WTC11 (cell line): Measurements from ENCODE around the gene ATXN2L. TPM values are rescaled to one million over a fixed set of nuclear protein-coding genes. Genes with fewer than 3 reads are reported as not detected.
A peak's percentile ranks its signal among the peaks of the same experiment; 100 is the strongest.

ENCODE experiments used
- ATF1 ChIP-seq: sonication (generic); formaldehyde crosslinking; IDR thresholded peaks from 2 replicates; pipeline ENCODE4 v1.8.1; 2023; ENCODE audit warnings: mild to moderate bottlenecking, moderate library complexity, missing genetic modification reagents
- CREM ChIP-seq: sonication (generic); formaldehyde crosslinking; IDR thresholded peaks from 2 replicates; pipeline ENCODE4 v1.8.1; 2022; ENCODE audit warnings: mild to moderate bottlenecking, missing genetic modification reagents, moderate library complexity
- EMX1 ChIP-seq: fragments of 250-450 bp; sonication (Bioruptor Pico); IDR thresholded peaks from 2 replicates; pipeline ENCODE4 v1.8.0; 2021; ENCODE audit warnings: mild to moderate bottlenecking
- FOXK1 ChIP-seq: sonication (generic); formaldehyde crosslinking; IDR thresholded peaks from 2 replicates; pipeline ENCODE4 v1.8.0; 2022; ENCODE audit warnings: mild to moderate bottlenecking, moderate library complexity, missing genetic modification reagents
- FOXP1 ChIP-seq: sonication (generic); formaldehyde crosslinking; IDR thresholded peaks from 2 replicates; pipeline ENCODE4 v1.8.0; 2022; ENCODE audit warnings: missing genetic modification reagents, mild to moderate bottlenecking, moderate library complexity, borderline replicate concordance
- GABPB1 ChIP-seq: sonication (generic); formaldehyde crosslinking; IDR thresholded peaks from 2 replicates; pipeline ENCODE4 v1.8.1; 2023; ENCODE audit warnings: mild to moderate bottlenecking, missing genetic modification reagents
- GTF2I ChIP-seq: fragments of 250-450 bp; sonication (Bioruptor Pico); conservative IDR thresholded peaks from 2 replicates; pipeline ENCODE4 v1.4.0; 2021; ENCODE audit warnings: mild to moderate bottlenecking
- IRF2 ChIP-seq: sonication (generic); formaldehyde crosslinking; IDR thresholded peaks from 2 replicates; pipeline ENCODE4 v1.8.0; 2022; ENCODE audit warnings: low read depth, missing genetic modification reagents, borderline replicate concordance
- KAT7 ChIP-seq: sonication (generic); formaldehyde crosslinking; IDR thresholded peaks from 2 replicates; pipeline ENCODE4 v1.8.1; 2023; ENCODE audit warnings: missing genetic modification reagents, mild to moderate bottlenecking, borderline replicate concordance
- NFYB ChIP-seq: sonication (generic); formaldehyde crosslinking; conservative IDR thresholded peaks from 2 replicates; pipeline ENCODE4 v1.8.0; 2022; ENCODE audit warnings: low read depth, missing genetic modification reagents
- NR3C1 ChIP-seq: sonication (generic); formaldehyde crosslinking; conservative IDR thresholded peaks from 2 replicates; pipeline ENCODE4 v1.8.1; 2023; ENCODE audit warnings: low read depth, mild to moderate bottlenecking, missing genetic modification reagents
- PRRX2 ChIP-seq: fragments of 250-450 bp; sonication (Bioruptor Pico); IDR thresholded peaks from 2 replicates; pipeline ENCODE4 v1.8.0; 2021; ENCODE audit warnings: mild to moderate bottlenecking
- RELA ChIP-seq: sonication (generic); formaldehyde crosslinking; IDR thresholded peaks from 2 replicates; pipeline ENCODE4 v1.8.1; 2022; ENCODE audit warnings: missing genetic modification reagents, mild to moderate bottlenecking, borderline replicate concordance
- RORB ChIP-seq: fragments of 250-450 bp; sonication (Bioruptor Pico); IDR thresholded peaks from 2 replicates; pipeline ENCODE4 v1.9.0; 2021; ENCODE audit warnings: mild to moderate bottlenecking
- SMAD4 ChIP-seq: sonication (generic); formaldehyde crosslinking; IDR thresholded peaks from 2 replicates; pipeline ENCODE4 v1.8.0; 2022; ENCODE audit warnings: mild to moderate bottlenecking, missing genetic modification reagents
- SOX15 ChIP-seq: fragments of 250-450 bp; sonication (Bioruptor Pico); IDR thresholded peaks from 2 replicates; pipeline ENCODE4 v1.9.0; 2021; ENCODE audit warnings: mild to moderate bottlenecking
- TCF7 ChIP-seq: sonication (generic); formaldehyde crosslinking; IDR thresholded peaks from 2 replicates; pipeline ENCODE4 v1.8.0; 2022; ENCODE audit warnings: mild to moderate bottlenecking, low read depth, missing genetic modification reagents, moderate library complexity
- ZBTB21 ChIP-seq: sonication (generic); formaldehyde crosslinking; IDR thresholded peaks from 2 replicates; pipeline ENCODE4 v1.8.1; 2023; ENCODE audit warnings: mild to moderate bottlenecking, missing genetic modification reagents, borderline replicate concordance
- ZNF121 ChIP-seq: sonication (generic); formaldehyde crosslinking; IDR thresholded peaks from 2 replicates; pipeline ENCODE4 v1.8.0; 2023; ENCODE audit warnings: missing genetic modification reagents
- ZNF138 ChIP-seq: sonication (generic); formaldehyde crosslinking; conservative IDR thresholded peaks from 2 replicates; pipeline ENCODE4 v1.8.1; 2022; ENCODE audit warnings: mild to moderate bottlenecking, moderate library complexity, missing genetic modification reagents
- ZNF219 ChIP-seq: sonication (generic); formaldehyde crosslinking; IDR thresholded peaks from 2 replicates; pipeline ENCODE4 v1.8.0; 2023; ENCODE audit warnings: missing genetic modification reagents, mild to moderate bottlenecking, borderline replicate concordance
- ZNF317 ChIP-seq: sonication (generic); formaldehyde crosslinking; IDR thresholded peaks from 2 replicates; pipeline ENCODE4 v1.8.1; 2023; ENCODE audit warnings: low read depth, mild to moderate bottlenecking, moderate library complexity, missing genetic modification reagents, borderline replicate concordance
- ZNF396 ChIP-seq: fragments of 250-450 bp; sonication (Bioruptor Pico); IDR thresholded peaks from 2 replicates; pipeline ENCODE4 v1.8.0; 2021; ENCODE audit warnings: mild to moderate bottlenecking, moderate library complexity, borderline replicate concordance
- ZNF416 ChIP-seq: fragments of 250-450 bp; sonication (Bioruptor Pico); IDR thresholded peaks from 2 replicates; pipeline ENCODE4 v1.9.0; 2021; ENCODE audit warnings: mild to moderate bottlenecking, inconsistent platforms
- total RNA-seq: library from RNA; stranded (reverse); gene quantifications from 3 replicates; pipeline ENCODE4 v1.2.3, GENCODE V29; 2021
- TF ChIP-seq, protein P1 (sequence below): sonication (generic); formaldehyde crosslinking; IDR thresholded peaks from 2 replicates; pipeline ENCODE4 v1.8.1; 2023; ENCODE audit warnings: mild to moderate bottlenecking, missing genetic modification reagents, moderate library complexity
- TF ChIP-seq, protein P2 (sequence below): sonication (generic); formaldehyde crosslinking; IDR thresholded peaks from 2 replicates; pipeline ENCODE4 v1.8.1; 2022; ENCODE audit warnings: low read depth, mild to moderate bottlenecking, moderate library complexity, missing genetic modification reagents, borderline replicate concordance
- TF ChIP-seq, protein P3 (sequence below): sonication (generic); formaldehyde crosslinking; IDR thresholded peaks from 2 replicates; pipeline ENCODE4 v1.8.0; 2022; ENCODE audit warnings: mild to moderate bottlenecking, missing genetic modification reagents
- TF ChIP-seq, protein P4 (sequence below): fragments of 250-450 bp; sonication (Bioruptor Pico); IDR thresholded peaks from 2 replicates; pipeline ENCODE4 v1.9.0; 2021; ENCODE audit warnings: mild to moderate bottlenecking
- TF ChIP-seq, protein P5 (sequence below): sonication (generic); formaldehyde crosslinking; IDR thresholded peaks from 2 replicates; pipeline ENCODE4 v1.8.0; 2023; ENCODE audit warnings: missing genetic modification reagents, mild to moderate bottlenecking, borderline replicate concordance
- TF ChIP-seq, protein P6 (sequence below): sonication (generic); formaldehyde crosslinking; IDR thresholded peaks from 2 replicates; pipeline ENCODE4 v1.8.1; 2023; ENCODE audit warnings: mild to moderate bottlenecking, moderate library complexity, missing genetic modification reagents
- TF ChIP-seq, protein P7 (sequence below): sonication (generic); formaldehyde crosslinking; conservative IDR thresholded peaks from 2 replicates; pipeline ENCODE4 v1.8.1; 2022; ENCODE audit warnings: mild to moderate bottlenecking, missing genetic modification reagents

Gene ATXN2L
- total RNA-seq, 1 experiment from 2014 or later = 243 TPM

DNA sequence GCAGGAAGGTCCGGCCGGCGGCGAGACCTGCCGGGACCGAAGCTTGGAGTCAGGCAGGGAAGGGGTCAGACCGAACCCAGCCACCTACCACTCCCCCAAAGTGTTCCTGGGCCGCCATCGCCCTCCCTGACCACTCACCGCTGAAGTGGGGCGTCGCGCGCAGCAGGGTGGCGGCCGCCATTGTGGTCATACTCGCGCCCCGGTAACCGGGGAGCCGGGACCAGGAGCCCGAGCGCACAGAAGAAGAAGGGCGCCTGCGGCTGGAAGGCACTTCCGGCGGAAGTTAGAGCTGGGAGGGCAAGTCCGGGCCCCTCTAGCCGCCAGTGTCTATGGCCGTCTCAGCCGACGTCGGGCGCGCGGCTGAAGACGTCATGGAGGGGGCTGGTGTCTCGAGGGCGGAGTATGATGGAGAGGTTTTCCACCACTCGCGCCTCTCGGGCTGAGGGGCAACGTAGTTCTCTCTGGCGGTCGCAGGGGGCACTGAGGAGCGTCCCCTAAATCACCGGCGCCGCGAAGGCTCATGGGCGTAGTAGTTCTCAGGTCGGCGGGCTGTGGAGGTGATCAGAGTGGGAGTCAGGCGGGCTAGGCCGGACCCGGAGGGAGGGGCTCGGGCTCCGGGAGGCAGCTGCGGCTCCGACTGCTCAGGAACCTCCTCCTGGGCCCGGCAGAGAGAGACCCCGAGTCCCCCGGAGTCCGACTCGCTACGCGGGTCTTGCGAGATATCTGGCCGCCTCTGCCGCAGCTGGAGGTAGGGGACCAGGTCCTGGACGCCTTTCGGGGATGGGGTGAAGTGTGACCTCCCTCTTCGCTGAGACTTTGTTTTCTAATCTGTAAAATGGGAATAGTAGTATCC lies 23.5 kb downstream of the ATXN2L start, which contains the start of gene TUFM (continued):
- TF ChIP-seq FOXP1 (CRISPR knock-in tag) (peak; percentile 42), FOXK1 (peak; percentile 91), CREM (peak; percentile 97), ZNF121 (CRISPR knock-in tag) (no peak), KAT7 (CRISPR knock-in tag) (peak; percentile 53; the same call in 1 of the 2 replicates), PRRX2 (CRISPR knock-in tag) (no peak), ZNF138 (CRISPR knock-in tag) (no peak), EMX1 (CRISPR knock-in tag) (no peak), ZNF219 (no peak; the same call in 1 of the 2 replicates), GABPB1 (CRISPR knock-in tag) (peak; percentile 87), ZBTB21 (CRISPR knock-in tag) (peak; percentile 83; the same call in 1 of the 2 replicates), IRF2 (CRISPR knock-in tag) (no peak), ATF1 (no peak), RELA (CRISPR knock-in tag) (no peak), NR3C1 (no peak), ZNF416 (CRISPR knock-in tag) (no peak), GTF2I (CRISPR knock-in tag) (peak; percentile 95), SMAD4 (CRISPR knock-in tag) (no peak), NFYB (CRISPR knock-in tag) (peak; percentile 54), RORB (CRISPR knock-in tag) (no peak), TCF7 (CRISPR knock-in tag) (no peak), ZNF317 (CRISPR knock-in tag) (0 out of 2 replicates have a peak, but pooled peaks have one; percentile 17), SOX15 (CRISPR knock-in tag) (no peak), ZNF396 (no peak)
- TF ChIP-seq, protein P1, sequence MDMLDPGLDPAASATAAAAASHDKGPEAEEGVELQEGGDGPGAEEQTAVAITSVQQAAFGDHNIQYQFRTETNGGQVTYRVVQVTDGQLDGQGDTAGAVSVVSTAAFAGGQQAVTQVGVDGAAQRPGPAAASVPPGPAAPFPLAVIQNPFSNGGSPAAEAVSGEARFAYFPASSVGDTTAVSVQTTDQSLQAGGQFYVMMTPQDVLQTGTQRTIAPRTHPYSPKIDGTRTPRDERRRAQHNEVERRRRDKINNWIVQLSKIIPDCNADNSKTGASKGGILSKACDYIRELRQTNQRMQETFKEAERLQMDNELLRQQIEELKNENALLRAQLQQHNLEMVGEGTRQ (CRISPR knock-in tag) = peak; percentile 42
- TF ChIP-seq, protein P2, sequence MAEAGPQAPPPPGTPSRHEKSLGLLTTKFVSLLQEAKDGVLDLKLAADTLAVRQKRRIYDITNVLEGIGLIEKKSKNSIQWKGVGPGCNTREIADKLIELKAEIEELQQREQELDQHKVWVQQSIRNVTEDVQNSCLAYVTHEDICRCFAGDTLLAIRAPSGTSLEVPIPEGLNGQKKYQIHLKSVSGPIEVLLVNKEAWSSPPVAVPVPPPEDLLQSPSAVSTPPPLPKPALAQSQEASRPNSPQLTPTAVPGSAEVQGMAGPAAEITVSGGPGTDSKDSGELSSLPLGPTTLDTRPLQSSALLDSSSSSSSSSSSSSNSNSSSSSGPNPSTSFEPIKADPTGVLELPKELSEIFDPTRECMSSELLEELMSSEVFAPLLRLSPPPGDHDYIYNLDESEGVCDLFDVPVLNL (CRISPR knock-in tag) = no peak
- TF ChIP-seq, protein P3, sequence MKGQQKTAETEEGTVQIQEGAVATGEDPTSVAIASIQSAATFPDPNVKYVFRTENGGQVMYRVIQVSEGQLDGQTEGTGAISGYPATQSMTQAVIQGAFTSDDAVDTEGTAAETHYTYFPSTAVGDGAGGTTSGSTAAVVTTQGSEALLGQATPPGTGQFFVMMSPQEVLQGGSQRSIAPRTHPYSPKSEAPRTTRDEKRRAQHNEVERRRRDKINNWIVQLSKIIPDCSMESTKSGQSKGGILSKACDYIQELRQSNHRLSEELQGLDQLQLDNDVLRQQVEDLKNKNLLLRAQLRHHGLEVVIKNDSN (CRISPR knock-in tag) = no peak
- TF ChIP-seq, protein P4, sequence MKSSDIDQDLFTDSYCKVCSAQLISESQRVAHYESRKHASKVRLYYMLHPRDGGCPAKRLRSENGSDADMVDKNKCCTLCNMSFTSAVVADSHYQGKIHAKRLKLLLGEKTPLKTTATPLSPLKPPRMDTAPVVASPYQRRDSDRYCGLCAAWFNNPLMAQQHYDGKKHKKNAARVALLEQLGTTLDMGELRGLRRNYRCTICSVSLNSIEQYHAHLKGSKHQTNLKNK (CRISPR knock-in tag) = no peak
- TF ChIP-seq, protein P5, sequence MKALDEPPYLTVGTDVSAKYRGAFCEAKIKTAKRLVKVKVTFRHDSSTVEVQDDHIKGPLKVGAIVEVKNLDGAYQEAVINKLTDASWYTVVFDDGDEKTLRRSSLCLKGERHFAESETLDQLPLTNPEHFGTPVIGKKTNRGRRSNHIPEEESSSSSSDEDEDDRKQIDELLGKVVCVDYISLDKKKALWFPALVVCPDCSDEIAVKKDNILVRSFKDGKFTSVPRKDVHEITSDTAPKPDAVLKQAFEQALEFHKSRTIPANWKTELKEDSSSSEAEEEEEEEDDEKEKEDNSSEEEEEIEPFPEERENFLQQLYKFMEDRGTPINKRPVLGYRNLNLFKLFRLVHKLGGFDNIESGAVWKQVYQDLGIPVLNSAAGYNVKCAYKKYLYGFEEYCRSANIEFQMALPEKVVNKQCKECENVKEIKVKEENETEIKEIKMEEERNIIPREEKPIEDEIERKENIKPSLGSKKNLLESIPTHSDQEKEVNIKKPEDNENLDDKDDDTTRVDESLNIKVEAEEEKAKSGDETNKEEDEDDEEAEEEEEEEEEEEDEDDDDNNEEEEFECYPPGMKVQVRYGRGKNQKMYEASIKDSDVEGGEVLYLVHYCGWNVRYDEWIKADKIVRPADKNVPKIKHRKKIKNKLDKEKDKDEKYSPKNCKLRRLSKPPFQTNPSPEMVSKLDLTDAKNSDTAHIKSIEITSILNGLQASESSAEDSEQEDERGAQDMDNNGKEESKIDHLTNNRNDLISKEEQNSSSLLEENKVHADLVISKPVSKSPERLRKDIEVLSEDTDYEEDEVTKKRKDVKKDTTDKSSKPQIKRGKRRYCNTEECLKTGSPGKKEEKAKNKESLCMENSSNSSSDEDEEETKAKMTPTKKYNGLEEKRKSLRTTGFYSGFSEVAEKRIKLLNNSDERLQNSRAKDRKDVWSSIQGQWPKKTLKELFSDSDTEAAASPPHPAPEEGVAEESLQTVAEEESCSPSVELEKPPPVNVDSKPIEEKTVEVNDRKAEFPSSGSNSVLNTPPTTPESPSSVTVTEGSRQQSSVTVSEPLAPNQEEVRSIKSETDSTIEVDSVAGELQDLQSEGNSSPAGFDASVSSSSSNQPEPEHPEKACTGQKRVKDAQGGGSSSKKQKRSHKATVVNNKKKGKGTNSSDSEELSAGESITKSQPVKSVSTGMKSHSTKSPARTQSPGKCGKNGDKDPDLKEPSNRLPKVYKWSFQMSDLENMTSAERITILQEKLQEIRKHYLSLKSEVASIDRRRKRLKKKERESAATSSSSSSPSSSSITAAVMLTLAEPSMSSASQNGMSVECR (CRISPR knock-in tag) = no peak; the same call in 1 of the 2 replicates
- TF ChIP-seq, protein P6, sequence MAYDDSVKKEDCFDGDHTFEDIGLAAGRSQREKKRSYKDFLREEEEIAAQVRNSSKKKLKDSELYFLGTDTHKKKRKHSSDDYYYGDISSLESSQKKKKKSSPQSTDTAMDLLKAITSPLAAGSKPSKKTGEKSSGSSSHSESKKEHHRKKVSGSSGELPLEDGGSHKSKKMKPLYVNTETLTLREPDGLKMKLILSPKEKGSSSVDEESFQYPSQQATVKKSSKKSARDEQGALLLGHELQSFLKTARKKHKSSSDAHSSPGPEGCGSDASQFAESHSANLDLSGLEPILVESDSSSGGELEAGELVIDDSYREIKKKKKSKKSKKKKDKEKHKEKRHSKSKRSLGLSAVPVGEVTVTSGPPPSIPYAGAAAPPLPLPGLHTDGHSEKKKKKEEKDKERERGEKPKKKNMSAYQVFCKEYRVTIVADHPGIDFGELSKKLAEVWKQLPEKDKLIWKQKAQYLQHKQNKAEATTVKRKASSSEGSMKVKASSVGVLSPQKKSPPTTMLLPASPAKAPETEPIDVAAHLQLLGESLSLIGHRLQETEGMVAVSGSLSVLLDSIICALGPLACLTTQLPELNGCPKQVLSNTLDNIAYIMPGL (CRISPR knock-in tag) = peak; percentile 43; the same call in 1 of the 2 replicates
- TF ChIP-seq, protein P7, sequence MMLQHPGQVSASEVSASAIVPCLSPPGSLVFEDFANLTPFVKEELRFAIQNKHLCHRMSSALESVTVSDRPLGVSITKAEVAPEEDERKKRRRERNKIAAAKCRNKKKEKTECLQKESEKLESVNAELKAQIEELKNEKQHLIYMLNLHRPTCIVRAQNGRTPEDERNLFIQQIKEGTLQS (CRISPR knock-in tag) = no peak
